ENCODE results near the gene INO80B. TPM values are rescaled to one million over a fixed set of nuclear protein-coding genes. Genes with fewer than 3 reads are reported as not detected.
"Not testable (repeated sequence)": the region's sequence is repeated elsewhere in the genome, so short reads cannot be mapped to it uniquely, and the experiment has no call there.

Gene INO80B
- total RNA-seq, 8 experiments from 2014 or later: 17.6 to 51.4 (median 22.9) TPM

DNA sequence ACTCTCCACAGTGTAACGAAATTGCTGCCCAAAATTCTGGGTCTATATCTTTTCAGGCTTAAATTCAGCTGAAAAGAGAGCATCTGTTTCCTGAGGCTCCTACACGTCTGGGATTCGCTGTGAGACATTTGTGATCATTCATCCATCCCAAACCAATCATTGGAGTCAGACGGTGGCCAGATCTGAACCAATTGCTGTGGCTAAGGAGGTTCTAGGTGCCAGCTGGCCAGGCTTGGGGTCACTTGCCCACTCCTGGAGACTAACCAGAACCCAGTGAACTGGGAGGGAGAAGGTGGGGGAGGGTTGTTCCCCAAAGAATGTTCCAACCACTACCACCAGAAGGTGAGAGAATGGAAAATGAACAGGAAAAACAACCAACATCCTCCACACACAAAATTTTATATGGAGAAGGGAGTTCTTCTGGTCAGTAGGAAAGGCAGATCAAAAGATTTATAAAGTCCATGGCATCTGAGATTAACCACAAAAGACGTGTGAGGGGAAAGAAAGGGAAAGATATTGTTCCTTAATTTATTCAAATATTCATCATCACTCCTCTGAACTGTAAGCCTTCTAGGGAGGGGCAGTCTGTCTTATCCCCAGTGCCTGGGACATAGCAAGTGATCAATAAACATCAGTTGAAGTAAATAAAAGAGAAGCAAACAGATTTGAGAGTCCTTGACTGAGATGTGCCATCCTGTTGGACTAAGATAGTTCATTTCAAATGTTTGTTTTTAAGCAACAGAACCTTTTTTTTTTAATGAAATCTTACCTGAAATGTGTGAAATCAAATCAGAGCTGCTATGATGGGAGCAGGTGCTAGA lies 10.2 kb upstream of the INO80B start:
- peaks cover 6 to 9% of the 10 kb centered on the region in 2 donors for H3K4me1 ChIP-seq (replicated peaks in 1 of 2)
- no peak overlapping the region for H3K4me3 ChIP-seq
- no peak overlapping the region for H3K27ac ChIP-seq
- in situ Hi-C loops (cut with MboI; ENCODE audit: low pct_unique_long_range_greater_than_20kb in 2 of 9, low sequenced_read_pairs in 9 of 9, unreplicated experiment in 9 of 9): no loop called here
- WGBS, 10 experiments: 0 to 80% (median 48%) methylated on average over 1 to 4 of the region's 5 CpGs
- ATAC-seq (replicated peaks in 6 of 8): no peak

GRCh38 chr2:74447230-74447999 lies 7.5 kb upstream of the INO80B start:
- no peak for ATAC-seq (replicated peaks in 6 of 8)

GRCh38 chr2:74448771-74449170 lies 6.1 kb upstream of the INO80B start:
- Histone ChIP-seq H3K27ac (no peak overlapping the region), H3K4me3 (no peak overlapping the region), H3K4me1 (replicated peaks in 1 of 2) (no peaks in the 10 kb centered on the region)
- no peak for ATAC-seq (replicated peaks in 6 of 8)
- in situ Hi-C loops (cut with MboI; ENCODE audit: low pct_unique_long_range_greater_than_20kb in 2 of 9, low sequenced_read_pairs in 9 of 9, unreplicated experiment in 9 of 9): no loop called here
- 0 to 93% (median 57%) methylated on average over 1 to 2 of the region's 2 CpGs; no CpG with 5 or more reads in 3 of the 10 experiments for WGBS, 10 experiments

More at GRCh38 chr2:74447230-74447999, 7.5 kb upstream of the INO80B start:
- 56 to 95% (median 79%) methylated on average over 3 to 5 of the region's 5 CpGs; no CpG with 5 or more reads in 3 of the 10 experiments for WGBS, 10 experiments
- in situ Hi-C loops (cut with MboI; ENCODE audit: low pct_unique_long_range_greater_than_20kb in 2 of 9, low sequenced_read_pairs in 9 of 9, unreplicated experiment in 9 of 9): no loop called here
- H3K4me3 ChIP-seq: no peak overlapping the region
- no peaks in the 10 kb centered on the region for H3K4me1 ChIP-seq (replicated peaks in 1 of 2)
- H3K27ac ChIP-seq: no peak overlapping the region

DNA sequence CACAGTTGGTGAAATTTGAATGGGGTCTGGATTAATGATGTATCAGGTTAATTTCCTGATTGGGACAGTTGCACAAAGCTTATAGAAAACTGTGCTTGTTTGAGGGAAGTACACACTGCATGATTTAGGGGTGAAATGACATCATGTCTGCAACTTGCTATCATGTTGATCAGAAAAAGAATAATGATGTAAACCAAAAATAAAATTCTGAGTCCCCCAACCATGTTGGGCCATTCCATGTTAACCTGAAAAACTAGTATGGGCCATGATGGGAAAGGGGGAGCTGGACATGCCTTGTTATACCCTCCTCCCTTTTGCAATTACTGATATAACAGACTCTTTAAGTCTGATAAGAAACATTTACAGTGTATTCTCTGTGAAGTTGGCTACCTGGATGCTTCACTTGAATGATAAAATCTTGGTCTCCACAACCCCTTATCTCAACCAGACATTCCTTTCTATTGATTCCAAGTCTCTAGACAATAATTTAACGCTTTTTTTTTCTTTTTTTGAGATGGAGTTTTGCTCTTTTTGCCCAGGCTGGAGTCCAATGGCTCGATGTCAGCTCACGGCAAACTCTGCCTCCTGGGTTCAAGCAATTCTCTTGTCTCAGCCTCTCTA lies 4.2 kb upstream of the INO80B start:
- Histone ChIP-seq H3K27ac (no peak overlapping the region), H3K4me1 (replicated peaks in 1 of 2) (peaks cover 2 to 4% of the 10 kb centered on the region in 2 donors), H3K4me3 (no peak overlapping the region)
- in situ Hi-C loops (cut with MboI; ENCODE audit: low pct_unique_long_range_greater_than_20kb in 2 of 9, low sequenced_read_pairs in 9 of 9, unreplicated experiment in 9 of 9): no loop called here
- 25 to 73% (median 55%) methylated on average over 1 to 3 of the region's 3 CpGs; no CpG with 5 or more reads in 4 of the 10 experiments for WGBS, 10 experiments
- no peak for ATAC-seq (replicated peaks in 6 of 8)

DNA sequence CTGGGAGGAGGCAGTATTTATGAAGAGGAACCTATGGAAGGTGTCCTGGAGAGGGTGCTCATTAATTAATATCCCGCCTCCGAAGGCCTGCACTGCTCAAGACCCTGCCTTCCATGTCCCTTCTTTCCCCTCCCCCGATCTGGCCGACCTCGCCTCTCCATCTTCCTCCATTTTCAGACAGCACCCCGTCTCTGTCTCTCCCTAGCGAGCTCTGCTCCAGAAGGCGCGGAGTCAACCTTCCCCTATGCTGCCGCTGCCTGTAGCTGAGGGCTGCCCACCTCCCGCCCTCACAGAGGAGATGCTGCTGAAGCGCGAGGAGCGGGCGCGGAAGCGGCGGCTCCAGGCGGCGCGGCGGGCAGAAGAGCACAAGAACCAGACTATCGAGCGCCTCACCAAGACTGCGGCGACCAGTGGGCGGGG lies 2.3 kb downstream of the INO80B start:
- Histone ChIP-seq H3K4me3 (peak overlapping the region; percentile 45 to 81 (median 62)), H3K4me1 (replicated peaks in 1 of 2) (peaks cover 14 to 16% of the 10 kb centered on the region in 2 donors), H3K27ac (peak overlapping the region; percentile 80 to 87)
- WGBS, 10 experiments: 0 to 7% (median 2%) methylated on average over 1 to 7 of the region's 27 CpGs; no CpG with 5 or more reads in 4 of the 10 experiments
- in situ Hi-C loops (cut with MboI; ENCODE audit: low pct_unique_long_range_greater_than_20kb in 2 of 9, low sequenced_read_pairs in 9 of 9, unreplicated experiment in 9 of 9): no loop called here
- ATAC-seq (replicated peaks in 6 of 8): no peak

DNA sequence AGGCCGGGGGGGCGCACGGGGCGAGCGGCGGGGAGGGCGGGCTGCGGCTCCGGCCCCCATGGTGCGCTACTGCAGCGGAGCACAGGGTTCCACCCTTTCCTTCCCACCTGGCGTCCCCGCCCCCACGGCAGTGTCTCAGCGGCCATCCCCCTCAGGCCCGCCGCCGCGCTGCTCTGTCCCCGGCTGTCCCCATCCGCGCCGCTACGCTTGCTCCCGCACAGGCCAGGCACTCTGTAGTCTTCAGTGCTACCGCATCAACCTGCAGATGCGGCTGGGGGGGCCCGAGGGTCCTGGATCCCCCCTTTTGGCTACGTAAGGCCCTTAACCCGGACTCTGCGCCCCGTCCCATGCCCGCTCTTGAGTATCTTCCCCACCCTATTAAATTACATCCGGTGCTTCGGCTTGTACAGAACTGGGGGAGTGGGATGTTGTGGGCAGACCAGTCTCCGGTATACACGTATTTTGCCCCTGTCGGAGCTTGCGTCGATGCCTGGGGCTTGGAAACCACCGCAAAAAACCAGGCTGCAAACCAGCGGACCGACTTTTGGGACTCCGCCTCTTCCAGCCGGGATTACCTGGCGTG lies 2.8 kb downstream of the INO80B start:
- H3K4me3 ChIP-seq: peak overlapping the region; percentile 45 to 81 (median 62)
- in situ Hi-C loops (cut with MboI; ENCODE audit: low pct_unique_long_range_greater_than_20kb in 2 of 9, low sequenced_read_pairs in 9 of 9, unreplicated experiment in 9 of 9): no loop called here
- H3K4me1 ChIP-seq (replicated peaks in 1 of 2): peaks cover 14 to 16% of the 10 kb centered on the region in 2 donors
- 0 to 3% (median 0%) methylated on average over 2 to 6 of the region's 46 CpGs; no CpG with 5 or more reads in 6 of the 10 experiments for WGBS, 10 experiments
- H3K27ac ChIP-seq: peak overlapping the region; percentile 80 to 87
- ATAC-seq (replicated peaks in 6 of 8): peak; percentile 5 to 52 (median 40)

DNA sequence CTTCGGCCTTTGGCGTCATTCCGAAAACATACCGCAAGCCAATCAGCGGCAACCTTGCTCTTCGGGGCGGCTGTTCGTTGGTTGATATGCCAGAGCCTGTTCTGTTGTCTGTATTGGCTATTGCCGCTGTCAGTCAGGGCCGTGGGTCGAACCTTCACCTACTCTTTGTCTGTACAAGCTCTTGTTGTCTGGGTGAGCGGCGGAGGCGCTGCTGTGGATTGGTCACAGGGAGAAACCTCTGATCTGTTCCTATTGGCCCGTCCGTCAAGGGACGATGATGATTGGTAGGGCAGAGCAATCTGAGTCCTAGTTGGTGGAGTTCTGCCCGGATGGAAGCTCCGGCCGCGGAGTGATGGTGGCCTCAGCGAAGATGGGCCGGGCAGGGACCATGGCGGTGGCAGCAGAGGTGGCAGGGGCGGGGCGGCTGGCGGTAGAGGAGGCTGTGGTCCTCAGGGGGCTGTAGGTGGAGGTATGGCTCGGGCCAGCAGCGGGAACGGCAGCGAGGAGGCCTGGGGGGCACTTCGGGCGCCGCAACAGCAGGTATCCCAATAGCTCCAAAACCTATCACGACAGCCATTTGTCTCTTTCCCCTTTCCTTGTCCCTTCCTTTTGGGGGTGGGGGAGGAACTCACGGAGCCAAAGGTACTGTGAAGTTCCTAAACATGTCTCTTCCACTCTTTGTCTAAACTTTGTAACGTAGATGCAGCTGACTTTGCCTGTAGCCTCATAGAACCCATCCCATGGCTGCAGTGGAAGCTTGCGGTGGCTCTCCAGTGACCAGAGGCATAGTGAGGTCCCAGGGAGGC lies 3.4 kb downstream of the INO80B start, which contains the start of gene WBP1:
WBP1 (plus strand) TSS at position 307 of the 806 bp plus-strand sequence; CDS start at position 472, 165 bp downstream.
- H3K4me3 ChIP-seq: peak within 1 kb of the TSS; percentile 55 to 81 (median 64)
- H3K27ac ChIP-seq: peak within 1 kb of the TSS; percentile 87 to 91
- peaks cover 14 to 16% of the 10 kb centered on the region in 2 donors for H3K4me1 ChIP-seq (replicated peaks in 1 of 2)
- 0 to 7% (median 0%) methylated on average over 1 to 11 of the region's 38 CpGs; no CpG with 5 or more reads in 4 of the 10 experiments for WGBS, 10 experiments
- in situ Hi-C loops (cut with MboI; ENCODE audit: low pct_unique_long_range_greater_than_20kb in 2 of 9, low sequenced_read_pairs in 9 of 9, unreplicated experiment in 9 of 9): no loop called here
- peak; percentile 76 to 89 (median 87) for ATAC-seq (replicated peaks in 6 of 8)

DNA sequence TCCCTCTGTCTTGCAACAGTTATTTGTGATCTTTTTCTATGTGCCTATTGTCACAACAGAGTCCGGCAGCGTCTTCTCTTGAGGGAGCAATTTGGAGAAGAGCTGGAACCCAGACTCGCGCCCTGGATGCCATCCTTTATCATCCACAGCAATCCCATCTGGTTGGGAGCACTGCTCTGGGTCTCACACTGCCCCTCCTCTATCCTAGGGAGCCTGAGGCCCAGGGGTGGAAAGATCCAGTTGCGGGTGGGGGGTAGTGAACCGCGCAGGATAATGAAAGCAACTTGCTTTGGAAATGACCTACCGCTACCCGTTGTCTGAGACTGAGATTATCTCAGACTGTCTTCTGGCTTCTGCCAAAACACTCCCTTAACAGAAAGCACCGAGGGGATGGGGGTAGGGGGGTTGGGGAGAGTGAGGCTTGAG lies 4.1 kb downstream of the INO80B start:
- peaks cover 18 to 20% of the 10 kb centered on the region in 2 donors for H3K4me1 ChIP-seq (replicated peaks in 1 of 2)
- 0 to 20% (median 1%) methylated on average over 1 to 9 of the region's 10 CpGs; no CpG with 5 or more reads in 6 of the 10 experiments for WGBS, 10 experiments
- H3K4me3 ChIP-seq: peak overlapping the region; percentile 55 to 81 (median 64)
- no peak for ATAC-seq (replicated peaks in 6 of 8)
- peak overlapping the region; percentile 84 to 91 for H3K27ac ChIP-seq
- in situ Hi-C loops (cut with MboI; ENCODE audit: low pct_unique_long_range_greater_than_20kb in 2 of 9, low sequenced_read_pairs in 9 of 9, unreplicated experiment in 9 of 9): no loop called here

- H3K4me3 ChIP-seq: peak overlapping the region in 3 of 5 donors; percentile 62 to 68 (median 64)
- peaks cover 23% of the 10 kb centered on the region in 2 donors for H3K4me1 ChIP-seq (replicated peaks in 1 of 2)
- in situ Hi-C loops (cut with MboI; ENCODE audit: low pct_unique_long_range_greater_than_20kb in 2 of 9, low sequenced_read_pairs in 9 of 9, unreplicated experiment in 9 of 9); ATAC-seq (replicated peaks in 6 of 8); H3K27ac ChIP-seq: not testable (repeated sequence)
- WGBS, 10 experiments: 41 to 100% (median 76%) methylated on average over 3 to 8 of the region's 13 CpGs; no CpG with 5 or more reads in 4 of the 10 experiments
These were observed 4.7 kb downstream of the INO80B start for GRCh38 chr2:74459503-74460118.

DNA sequence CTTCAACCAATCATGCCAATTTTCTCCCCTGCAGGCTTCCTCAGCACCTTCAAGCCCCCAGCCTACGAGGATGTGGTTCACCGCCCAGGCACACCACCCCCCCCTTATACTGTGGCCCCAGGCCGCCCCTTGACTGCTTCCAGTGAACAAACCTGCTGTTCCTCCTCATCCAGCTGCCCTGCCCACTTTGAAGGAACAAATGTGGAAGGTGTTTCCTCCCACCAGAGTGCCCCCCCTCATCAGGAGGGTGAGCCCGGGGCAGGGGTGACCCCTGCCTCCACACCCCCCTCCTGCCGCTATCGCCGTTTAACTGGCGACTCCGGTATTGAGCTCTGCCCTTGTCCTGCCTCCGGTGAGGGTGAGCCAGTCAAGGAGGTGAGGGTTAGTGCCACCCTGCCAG lies 5.3 kb downstream of the INO80B start:
- H3K4me1 ChIP-seq (replicated peaks in 1 of 2): peaks cover 23% of the 10 kb centered on the region in 2 donors
- WGBS, 10 experiments: no CpG with 5 or more reads among the region's 10 CpGs
- ATAC-seq (replicated peaks in 6 of 8); H3K27ac ChIP-seq; in situ Hi-C loops (cut with MboI; ENCODE audit: low pct_unique_long_range_greater_than_20kb in 2 of 9, low sequenced_read_pairs in 9 of 9, unreplicated experiment in 9 of 9); H3K4me3 ChIP-seq: not testable (repeated sequence)

GRCh38 chr2:74461187-74462053 lies 6.5 kb downstream of the INO80B start:
- H3K27ac ChIP-seq: no peak overlapping the region
- in situ Hi-C loops (cut with MboI; ENCODE audit: low pct_unique_long_range_greater_than_20kb in 2 of 9, low sequenced_read_pairs in 9 of 9, unreplicated experiment in 9 of 9): no loop called here
- H3K4me3 ChIP-seq: no peak overlapping the region
- WGBS, 10 experiments: 76 to 98% (median 88%) methylated on average over 1 to 20 of the region's 27 CpGs; no CpG with 5 or more reads in 4 of the 10 experiments
- peaks cover 16 to 20% of the 10 kb centered on the region in 2 donors for H3K4me1 ChIP-seq (replicated peaks in 1 of 2)
- ATAC-seq (replicated peaks in 6 of 8): no peak

Measured in motor neuron (in vitro differentiated cells).